Kidney (tissue), 14 donors: ENCODE results near the gene PLEKHM2. TPM values are rescaled to one million over a fixed set of nuclear protein-coding genes. Genes with fewer than 3 reads are reported as not detected.

Experiments
- DNase-seq, 5 donors: peaks; one replicate each; pipeline ENCODE4 v3.0.0-alpha.2; 2013 to 2020
- FAIRE-seq: peaks from 2 replicates; lab custom pipeline; 2012; peaks lifted over from hg19 to GRCh38; lab: Jason Lieb, UNC
- H3K27ac ChIP-seq, 2 donors: one replicate each; pipeline ENCODE4 v1.7.0; 2013; ENCODE audit warnings: low read depth in 2 of 2, low read length in 2 of 2, inconsistent platforms in 1 of 2
- H3K27me3 ChIP-seq: one replicate; pipeline ENCODE4 v1.7.1; 2013; ENCODE audit warnings: low read length, inconsistent platforms; ENCODE audit not compliant: control insufficient read depth, insufficient read depth
- H3K36me3 ChIP-seq, 3 donors: one replicate each; pipeline versions ENCODE4 v1.7.0 to v1.7.1; 2013; ENCODE audit warnings: low read length in 3 of 3, control low read depth in 1 of 3, inconsistent platforms in 1 of 3; ENCODE audit not compliant: insufficient read depth in 3 of 3, control insufficient read depth in 2 of 3
- H3K4me1 ChIP-seq, 3 donors: one replicate each; pipeline versions ENCODE4 v1.7.0 to v1.7.1; 2013; ENCODE audit warnings: low read length in 3 of 3, inconsistent platforms in 1 of 3, low read depth in 1 of 3; ENCODE audit not compliant: control insufficient read depth in 2 of 3, insufficient read depth in 2 of 3
- H3K4me3 ChIP-seq, 3 donors: one replicate each; pipeline versions ENCODE4 v1.7.0 to v1.8.1; 2013; ENCODE audit warnings: low read length in 3 of 3, control low read depth in 1 of 3, inconsistent platforms in 1 of 3
- H3K9ac ChIP-seq, 3 donors: one replicate each; pipeline versions ENCODE4 v1.7.0 to v1.7.1; 2013; ENCODE audit warnings: low read length in 3 of 3, control low read depth in 1 of 3, inconsistent platforms in 1 of 3
- H3K9me3 ChIP-seq, 3 donors: one replicate each; pipeline versions ENCODE4 v1.7.0 to v1.7.1; 2013; ENCODE audit warnings: low read length in 3 of 3, control low read depth in 1 of 3, inconsistent platforms in 1 of 3; ENCODE audit not compliant: control insufficient read depth in 2 of 3, insufficient read depth in 1 of 3
- CTCF ChIP-seq: IDR thresholded peaks from 3 replicates; pipeline ENCODE4 v1.5.1; 2012; ENCODE audit warnings: mild to moderate bottlenecking, moderate library complexity, borderline replicate concordance; ENCODE audit not compliant: insufficient read depth; ENCODE audit errors: extremely low read depth
- intact Hi-C: fragments of 100-400 bp; cut with DNase I; formaldehyde crosslinking; loops from one replicate; pipeline ENCODE4 v1.11.1; 2022
- polyA plus RNA-seq: library from polyadenylated mRNA; stranded (reverse); fragments of 350-450 nt; fragmentation: Illumina TruSeq; extraction: RNeasy Lipid Tissue Mini Kit (QIAGEN cat#74804); gene quantifications from one replicate; pipeline ENCODE4 v1.2.3, GENCODE V29; 2014; ENCODE audit warnings: low read depth, low replicate concordance; ENCODE audit not compliant: insufficient read depth
- total RNA-seq: library from RNA; stranded (reverse); fragmentation: NEBNext Ultra II Directional; extraction: Animal tissue kit (Norgen Biotek cat#: 25700); gene quantifications from one replicate; pipeline ENCODE4 v1.2.1, GENCODE V29; 2021
- donor health status: control.
- donor health status: control.
- donor health status: control.
- donor health status: control.
- donor health status: control.
- donor health status: DM: yes; HTN: yes; CAD: no.
- donor health status: Normal renal cell carcinoma (clear cell type).

The PLEKHM2 gene
- total and polyA plus RNA-seq, 2 donors from 2014 or later = 21.7 to 65.7 TPM

GRCh38 chr1:15671430-15671829, 12.7 kb upstream of the PLEKHM2 start:
- intact Hi-C loops = no loop called here
- Histone ChIP-seq H3K4me3 (no peak overlapping the region), H3K36me3 (no peaks in the 10 kb centered on the region), H3K27me3 (no peaks in the 10 kb centered on the region), H3K9me3 (no peaks in the 10 kb centered on the region), H3K9ac (no peak overlapping the region), H3K27ac (no peak overlapping the region), H3K4me1 (no peaks in the 10 kb centered on the region)
- FAIRE-seq (no peak), DNase-seq (no peak)
- TF ChIP-seq CTCF = no peak

DNA sequence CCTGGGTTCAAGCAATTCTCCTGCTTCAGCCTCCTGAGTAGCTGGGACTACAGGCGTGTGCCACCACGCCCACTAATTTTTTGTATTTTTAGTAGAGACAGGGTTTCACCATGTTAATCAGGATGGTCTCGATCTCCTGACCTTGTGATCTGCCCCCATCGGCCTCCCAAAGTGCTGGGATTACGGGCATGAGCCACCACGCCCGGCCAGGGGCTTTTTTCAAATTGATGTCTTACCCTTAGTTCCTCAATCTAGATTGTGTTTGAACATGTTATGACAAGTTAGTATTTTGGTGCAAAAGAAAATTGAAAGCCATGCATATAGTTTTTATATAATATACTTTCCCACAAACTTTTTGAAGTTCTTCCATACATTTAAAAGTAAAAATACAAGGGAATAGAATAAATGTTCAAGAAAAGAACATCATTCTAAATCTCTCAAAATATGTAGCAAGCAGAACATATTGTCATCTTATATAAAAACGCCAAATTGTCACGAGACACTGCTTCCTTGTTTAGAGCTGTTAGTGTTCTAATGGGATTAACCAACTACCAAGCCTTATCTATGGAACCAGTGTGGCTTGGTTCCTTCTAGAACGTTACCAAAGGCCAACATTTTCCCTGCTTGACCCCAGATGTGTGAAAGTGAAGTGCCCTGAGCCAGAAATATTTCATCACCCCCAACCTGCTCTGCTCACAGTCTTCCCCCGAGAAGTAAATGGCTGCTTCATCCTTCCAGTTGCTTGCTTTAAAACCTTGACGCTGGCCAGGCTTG, 9.5 kb upstream of the PLEKHM2 start:
- Histone ChIP-seq H3K27me3 (no peaks in the 10 kb centered on the region), H3K36me3 (no peaks in the 10 kb centered on the region), H3K4me1 (no peaks in the 10 kb centered on the region), H3K4me3 (no peak overlapping the region), H3K9me3 (no peaks in the 10 kb centered on the region), H3K9ac (no peak overlapping the region), H3K27ac (no peak overlapping the region)
- DNase-seq = no peak
- no peak for FAIRE-seq
- TF ChIP-seq CTCF = no peak
- intact Hi-C loops = no loop called here

DNA sequence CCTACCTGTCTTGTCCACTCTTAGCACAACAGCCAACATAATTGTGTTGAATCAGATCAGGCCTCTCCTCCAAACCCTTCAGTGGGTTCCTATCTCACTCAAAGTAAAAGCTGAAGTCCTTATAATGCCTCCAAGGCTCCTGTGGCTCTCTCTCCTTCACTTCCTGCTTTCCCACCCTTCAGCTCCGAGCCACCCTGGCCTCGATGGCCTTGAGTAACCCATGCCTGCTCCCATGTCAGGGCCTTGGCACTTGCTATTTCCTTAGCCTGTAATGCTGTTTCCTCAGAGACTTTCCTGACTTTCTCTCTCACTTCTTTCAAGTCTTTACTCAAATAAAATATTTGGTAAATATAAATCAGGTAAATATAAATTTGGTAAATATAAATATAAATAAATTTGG, 8.1 kb upstream of the PLEKHM2 start:
- intact Hi-C loops = no loop called here
- no peaks in the 10 kb centered on the region for H3K9me3 ChIP-seq
- DNase-seq (no peak), FAIRE-seq (no peak)
- TF ChIP-seq CTCF = no peak
- no peak overlapping the region for H3K27ac ChIP-seq
- H3K4me1 ChIP-seq = peaks cover 0 to 2% (median 0%) of the 10 kb centered on the region in 3 donors
- no peaks in the 10 kb centered on the region for H3K27me3 ChIP-seq
- H3K4me3 ChIP-seq = no peak overlapping the region
- no peak overlapping the region for H3K9ac ChIP-seq
- no peaks in the 10 kb centered on the region for H3K36me3 ChIP-seq
